ENCODE results near the gene FAM78A. TPM values are rescaled to one million over a fixed set of nuclear protein-coding genes. Genes with fewer than 3 reads are reported as not detected.

The FAM78A gene
- total RNA-seq, 1 experiment from 2014 or later: 3.0 TPM

DNA sequence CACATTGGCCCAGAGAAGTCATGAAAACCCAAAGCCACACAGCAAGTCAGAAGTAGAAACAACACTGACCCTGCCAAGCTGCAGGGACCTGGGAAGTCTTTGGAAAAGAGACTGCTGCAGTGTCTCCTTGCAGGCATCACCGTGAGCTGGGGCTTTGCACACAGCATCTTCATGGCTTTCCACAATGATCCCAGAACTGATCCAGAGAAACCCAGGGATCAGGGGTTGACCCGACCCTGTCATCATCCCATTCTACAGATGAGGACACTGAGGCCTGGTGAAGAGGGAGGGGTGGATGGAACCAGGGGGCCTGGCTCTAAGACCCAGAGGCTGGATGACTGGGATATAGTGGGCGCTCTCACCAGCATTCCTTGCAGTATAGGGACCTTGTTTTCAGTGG is 4.3 kb upstream of the FAM78A start (continued):
- TF ChIP-seq, protein P1, sequence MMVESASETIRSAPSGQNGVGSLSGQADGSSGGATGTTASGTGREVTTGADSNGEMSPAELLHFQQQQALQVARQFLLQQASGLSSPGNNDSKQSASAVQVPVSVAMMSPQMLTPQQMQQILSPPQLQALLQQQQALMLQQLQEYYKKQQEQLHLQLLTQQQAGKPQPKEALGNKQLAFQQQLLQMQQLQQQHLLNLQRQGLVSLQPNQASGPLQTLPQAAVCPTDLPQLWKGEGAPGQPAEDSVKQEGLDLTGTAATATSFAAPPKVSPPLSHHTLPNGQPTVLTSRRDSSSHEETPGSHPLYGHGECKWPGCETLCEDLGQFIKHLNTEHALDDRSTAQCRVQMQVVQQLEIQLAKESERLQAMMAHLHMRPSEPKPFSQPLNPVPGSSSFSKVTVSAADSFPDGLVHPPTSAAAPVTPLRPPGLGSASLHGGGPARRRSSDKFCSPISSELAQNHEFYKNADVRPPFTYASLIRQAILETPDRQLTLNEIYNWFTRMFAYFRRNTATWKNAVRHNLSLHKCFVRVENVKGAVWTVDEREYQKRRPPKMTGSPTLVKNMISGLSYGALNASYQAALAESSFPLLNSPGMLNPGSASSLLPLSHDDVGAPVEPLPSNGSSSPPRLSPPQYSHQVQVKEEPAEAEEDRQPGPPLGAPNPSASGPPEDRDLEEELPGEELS (CRISPR knock-in tag; IDR thresholded peaks at IDR 0.05): no peak
- TF ChIP-seq PRRX2 (CRISPR knock-in tag; IDR thresholded peaks at IDR 0.05): no peak
- TF ChIP-seq RELA (CRISPR knock-in tag; IDR thresholded peaks at IDR 0.05; ENCODE audit: borderline replicate concordance): no peak
- TF ChIP-seq, protein P2, sequence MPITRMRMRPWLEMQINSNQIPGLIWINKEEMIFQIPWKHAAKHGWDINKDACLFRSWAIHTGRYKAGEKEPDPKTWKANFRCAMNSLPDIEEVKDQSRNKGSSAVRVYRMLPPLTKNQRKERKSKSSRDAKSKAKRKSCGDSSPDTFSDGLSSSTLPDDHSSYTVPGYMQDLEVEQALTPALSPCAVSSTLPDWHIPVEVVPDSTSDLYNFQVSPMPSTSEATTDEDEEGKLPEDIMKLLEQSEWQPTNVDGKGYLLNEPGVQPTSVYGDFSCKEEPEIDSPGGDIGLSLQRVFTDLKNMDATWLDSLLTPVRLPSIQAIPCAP (CRISPR knock-in tag; IDR thresholded peaks at IDR 0.05): no peak
- no peak for TF ChIP-seq CREB1 (CRISPR knock-in tag; IDR thresholded peaks at IDR 0.05)
- TF ChIP-seq, protein P3, sequence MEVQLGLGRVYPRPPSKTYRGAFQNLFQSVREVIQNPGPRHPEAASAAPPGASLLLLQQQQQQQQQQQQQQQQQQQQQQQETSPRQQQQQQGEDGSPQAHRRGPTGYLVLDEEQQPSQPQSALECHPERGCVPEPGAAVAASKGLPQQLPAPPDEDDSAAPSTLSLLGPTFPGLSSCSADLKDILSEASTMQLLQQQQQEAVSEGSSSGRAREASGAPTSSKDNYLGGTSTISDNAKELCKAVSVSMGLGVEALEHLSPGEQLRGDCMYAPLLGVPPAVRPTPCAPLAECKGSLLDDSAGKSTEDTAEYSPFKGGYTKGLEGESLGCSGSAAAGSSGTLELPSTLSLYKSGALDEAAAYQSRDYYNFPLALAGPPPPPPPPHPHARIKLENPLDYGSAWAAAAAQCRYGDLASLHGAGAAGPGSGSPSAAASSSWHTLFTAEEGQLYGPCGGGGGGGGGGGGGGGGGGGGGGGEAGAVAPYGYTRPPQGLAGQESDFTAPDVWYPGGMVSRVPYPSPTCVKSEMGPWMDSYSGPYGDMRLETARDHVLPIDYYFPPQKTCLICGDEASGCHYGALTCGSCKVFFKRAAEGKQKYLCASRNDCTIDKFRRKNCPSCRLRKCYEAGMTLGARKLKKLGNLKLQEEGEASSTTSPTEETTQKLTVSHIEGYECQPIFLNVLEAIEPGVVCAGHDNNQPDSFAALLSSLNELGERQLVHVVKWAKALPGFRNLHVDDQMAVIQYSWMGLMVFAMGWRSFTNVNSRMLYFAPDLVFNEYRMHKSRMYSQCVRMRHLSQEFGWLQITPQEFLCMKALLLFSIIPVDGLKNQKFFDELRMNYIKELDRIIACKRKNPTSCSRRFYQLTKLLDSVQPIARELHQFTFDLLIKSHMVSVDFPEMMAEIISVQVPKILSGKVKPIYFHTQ (CRISPR knock-in tag; IDR thresholded peaks at IDR 0.05): no peak

DNA sequence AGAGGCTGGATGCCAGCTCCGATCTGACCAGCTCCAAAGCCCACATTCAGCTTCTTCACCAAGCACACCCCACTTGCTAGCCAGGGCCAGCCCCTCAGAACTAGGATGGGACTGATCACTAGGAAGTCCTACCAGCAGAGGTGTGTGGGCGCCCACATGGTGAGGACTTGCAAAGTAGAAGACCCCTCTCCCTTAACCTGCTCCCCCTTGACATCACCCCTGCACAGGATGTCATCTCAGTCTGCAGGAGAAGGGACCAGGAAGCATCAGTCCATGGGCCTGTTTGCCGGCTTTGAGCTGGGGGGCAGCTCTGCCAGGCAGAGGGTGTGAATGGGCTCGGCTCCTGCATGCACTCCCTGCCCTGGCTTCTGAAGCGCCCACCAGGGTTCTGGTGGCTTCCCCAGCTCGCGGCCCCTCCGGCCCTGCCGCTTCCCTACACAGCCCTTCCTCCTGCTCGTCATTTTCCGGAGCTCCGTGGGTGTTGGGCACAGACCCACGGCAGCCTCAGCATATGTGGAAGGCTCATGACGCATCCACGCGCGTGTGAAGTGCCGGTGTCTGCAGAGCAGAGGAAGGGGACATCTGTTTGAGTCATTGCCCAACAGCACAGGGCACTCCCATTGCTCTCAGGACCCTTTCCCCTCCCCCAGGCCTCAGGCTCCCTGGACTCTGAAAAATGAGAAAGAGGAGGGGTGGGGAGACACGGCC is 3.7 kb upstream of the FAM78A start:
- Mint-ChIP-seq H3K4me1 (peaks cover 17% of the 10 kb centered on the region), H3K4me3 (no peak overlapping the region), H3K9me3 (no peaks in the 10 kb centered on the region), H3K27me3 (ENCODE audit: low read depth) (peaks cover 46% of the 10 kb centered on the region), H3K27ac (no peak overlapping the region), H3K36me3 (no peaks in the 10 kb centered on the region; the same call in 1 of the 2 replicates)
- no peak for TF ChIP-seq SMAD3 (CRISPR knock-in tag; IDR thresholded peaks at IDR 0.05; ENCODE audit: borderline replicate concordance)
- TF ChIP-seq, protein P4, sequence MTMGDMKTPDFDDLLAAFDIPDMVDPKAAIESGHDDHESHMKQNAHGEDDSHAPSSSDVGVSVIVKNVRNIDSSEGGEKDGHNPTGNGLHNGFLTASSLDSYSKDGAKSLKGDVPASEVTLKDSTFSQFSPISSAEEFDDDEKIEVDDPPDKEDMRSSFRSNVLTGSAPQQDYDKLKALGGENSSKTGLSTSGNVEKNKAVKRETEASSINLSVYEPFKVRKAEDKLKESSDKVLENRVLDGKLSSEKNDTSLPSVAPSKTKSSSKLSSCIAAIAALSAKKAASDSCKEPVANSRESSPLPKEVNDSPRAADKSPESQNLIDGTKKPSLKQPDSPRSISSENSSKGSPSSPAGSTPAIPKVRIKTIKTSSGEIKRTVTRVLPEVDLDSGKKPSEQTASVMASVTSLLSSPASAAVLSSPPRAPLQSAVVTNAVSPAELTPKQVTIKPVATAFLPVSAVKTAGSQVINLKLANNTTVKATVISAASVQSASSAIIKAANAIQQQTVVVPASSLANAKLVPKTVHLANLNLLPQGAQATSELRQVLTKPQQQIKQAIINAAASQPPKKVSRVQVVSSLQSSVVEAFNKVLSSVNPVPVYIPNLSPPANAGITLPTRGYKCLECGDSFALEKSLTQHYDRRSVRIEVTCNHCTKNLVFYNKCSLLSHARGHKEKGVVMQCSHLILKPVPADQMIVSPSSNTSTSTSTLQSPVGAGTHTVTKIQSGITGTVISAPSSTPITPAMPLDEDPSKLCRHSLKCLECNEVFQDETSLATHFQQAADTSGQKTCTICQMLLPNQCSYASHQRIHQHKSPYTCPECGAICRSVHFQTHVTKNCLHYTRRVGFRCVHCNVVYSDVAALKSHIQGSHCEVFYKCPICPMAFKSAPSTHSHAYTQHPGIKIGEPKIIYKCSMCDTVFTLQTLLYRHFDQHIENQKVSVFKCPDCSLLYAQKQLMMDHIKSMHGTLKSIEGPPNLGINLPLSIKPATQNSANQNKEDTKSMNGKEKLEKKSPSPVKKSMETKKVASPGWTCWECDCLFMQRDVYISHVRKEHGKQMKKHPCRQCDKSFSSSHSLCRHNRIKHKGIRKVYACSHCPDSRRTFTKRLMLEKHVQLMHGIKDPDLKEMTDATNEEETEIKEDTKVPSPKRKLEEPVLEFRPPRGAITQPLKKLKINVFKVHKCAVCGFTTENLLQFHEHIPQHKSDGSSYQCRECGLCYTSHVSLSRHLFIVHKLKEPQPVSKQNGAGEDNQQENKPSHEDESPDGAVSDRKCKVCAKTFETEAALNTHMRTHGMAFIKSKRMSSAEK (CRISPR knock-in tag; IDR thresholded peaks at IDR 0.05; ENCODE audit: borderline replicate concordance): no peak
- ChIA-PET CTCF (interaction anchor here (1.7 to 2.0 kb wide), 2 partner anchors 9 to 56 kb away, joined by 7 to 8 read pairs; partner anchors contain the start of gene PLPP7), POLR2A (no interaction called here)
- DNase-seq (ENCODE audit: low spot score): no peak
- no peak for ATAC-seq

DNA sequence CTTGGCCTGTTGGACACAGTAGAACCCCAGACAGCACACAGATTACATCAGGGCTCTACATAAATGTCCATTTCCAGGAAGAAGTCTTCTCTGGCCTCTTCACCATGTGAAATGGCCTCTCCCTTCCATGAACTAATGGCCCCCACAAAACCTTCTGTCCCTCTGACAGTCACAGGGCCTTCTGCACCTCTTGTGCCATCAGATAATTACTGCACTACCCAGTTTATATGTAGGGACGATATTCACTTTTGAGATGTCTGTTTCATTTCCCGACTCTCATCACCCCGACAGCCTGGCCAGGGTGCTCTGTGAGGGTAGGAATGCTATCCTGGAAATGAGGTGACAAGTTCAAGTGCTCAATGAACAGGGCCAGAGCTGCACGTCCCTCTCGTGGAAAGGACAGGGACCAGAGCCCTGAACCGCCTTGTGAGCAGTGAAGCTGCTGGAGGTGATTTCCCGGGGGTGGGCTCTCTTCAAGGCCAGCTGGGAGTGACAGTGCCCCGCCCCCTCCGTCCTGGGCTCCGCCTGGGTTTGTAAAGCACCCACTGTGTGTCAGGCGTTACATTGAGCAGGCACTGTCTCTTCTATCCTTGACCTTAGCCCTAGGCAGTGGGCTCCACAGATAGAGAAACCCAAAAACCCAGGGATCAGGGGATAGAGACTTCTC is 3.0 kb upstream of the FAM78A start:
- Mint-ChIP-seq H3K4me3 (no peak overlapping the region), H3K27ac (no peak overlapping the region), H3K27me3 (ENCODE audit: low read depth) (peaks cover 42% of the 10 kb centered on the region), H3K4me1 (peaks cover 20% of the 10 kb centered on the region), H3K9me3 (no peaks in the 10 kb centered on the region), H3K36me3 (no peaks in the 10 kb centered on the region; the same call in 1 of the 2 replicates)
- POLR2A ChIA-PET: no interaction called here
- CTCF ChIA-PET: interaction anchor here (1.0 to 2.0 kb wide), 4 partner anchors 10 to 57 kb away, joined by 3 to 14 read pairs (median 8); partner anchors contain the start of gene PLPP7
- no peak for DNase-seq (ENCODE audit: low spot score)
- no peak for ATAC-seq
- TF ChIP-seq SMAD4 (CRISPR knock-in tag; IDR thresholded peaks at IDR 0.05) (no peak), SOX15 (CRISPR knock-in tag; IDR thresholded peaks at IDR 0.05) (no peak), IRF2 (CRISPR knock-in tag; IDR thresholded peaks at IDR 0.05; ENCODE audit: borderline replicate concordance, low read depth) (no peak), NR2C2 (CRISPR knock-in tag; IDR thresholded peaks at IDR 0.05) (no peak), NFE2L1 (CRISPR knock-in tag; IDR thresholded peaks at IDR 0.05) (no peak), SMAD3 (CRISPR knock-in tag; IDR thresholded peaks at IDR 0.05; ENCODE audit: borderline replicate concordance) (no peak), GRHL2 (CRISPR knock-in tag; IDR thresholded peaks at IDR 0.05; ENCODE audit: insufficient replicate concordance, severe bottlenecking) (no peak), ZNF671 (CRISPR knock-in tag; IDR thresholded peaks at IDR 0.05) (no peak)
- TF ChIP-seq, protein P5, sequence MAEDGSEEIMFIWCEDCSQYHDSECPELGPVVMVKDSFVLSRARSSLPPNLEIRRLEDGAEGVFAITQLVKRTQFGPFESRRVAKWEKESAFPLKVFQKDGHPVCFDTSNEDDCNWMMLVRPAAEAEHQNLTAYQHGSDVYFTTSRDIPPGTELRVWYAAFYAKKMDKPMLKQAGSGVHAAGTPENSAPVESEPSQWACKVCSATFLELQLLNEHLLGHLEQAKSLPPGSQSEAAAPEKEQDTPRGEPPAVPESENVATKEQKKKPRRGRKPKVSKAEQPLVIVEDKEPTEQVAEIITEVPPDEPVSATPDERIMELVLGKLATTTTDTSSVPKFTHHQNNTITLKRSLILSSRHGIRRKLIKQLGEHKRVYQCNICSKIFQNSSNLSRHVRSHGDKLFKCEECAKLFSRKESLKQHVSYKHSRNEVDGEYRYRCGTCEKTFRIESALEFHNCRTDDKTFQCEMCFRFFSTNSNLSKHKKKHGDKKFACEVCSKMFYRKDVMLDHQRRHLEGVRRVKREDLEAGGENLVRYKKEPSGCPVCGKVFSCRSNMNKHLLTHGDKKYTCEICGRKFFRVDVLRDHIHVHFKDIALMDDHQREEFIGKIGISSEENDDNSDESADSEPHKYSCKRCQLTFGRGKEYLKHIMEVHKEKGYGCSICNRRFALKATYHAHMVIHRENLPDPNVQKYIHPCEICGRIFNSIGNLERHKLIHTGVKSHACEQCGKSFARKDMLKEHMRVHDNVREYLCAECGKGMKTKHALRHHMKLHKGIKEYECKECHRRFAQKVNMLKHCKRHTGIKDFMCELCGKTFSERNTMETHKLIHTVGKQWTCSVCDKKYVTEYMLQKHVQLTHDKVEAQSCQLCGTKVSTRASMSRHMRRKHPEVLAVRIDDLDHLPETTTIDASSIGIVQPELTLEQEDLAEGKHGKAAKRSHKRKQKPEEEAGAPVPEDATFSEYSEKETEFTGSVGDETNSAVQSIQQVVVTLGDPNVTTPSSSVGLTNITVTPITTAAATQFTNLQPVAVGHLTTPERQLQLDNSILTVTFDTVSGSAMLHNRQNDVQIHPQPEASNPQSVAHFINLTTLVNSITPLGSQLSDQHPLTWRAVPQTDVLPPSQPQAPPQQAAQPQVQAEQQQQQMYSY (CRISPR knock-in tag; IDR thresholded peaks at IDR 0.05): no peak
- TF ChIP-seq, protein P2 (CRISPR knock-in tag; IDR thresholded peaks at IDR 0.05): no peak
